NT2/D1 (cell line): ENCODE results near the gene FHOD3.

Source experiments
- SUZ12 ChIP-seq: IDR thresholded peaks from 2 replicates; pipeline ENCODE4 v1.6.1; 2011; ENCODE audit not compliant: insufficient read length, insufficient read depth; ENCODE audit errors: extremely low read depth
- ZNF274 ChIP-seq: IDR thresholded peaks from 2 replicates; pipeline ENCODE4 v1.6.1; 2011; ENCODE audit warnings: mild to moderate bottlenecking, low read depth, low read length

- TF ChIP-seq ZNF274 (no peak), SUZ12 (no peak)
Observed at GRCh38 chr18:36328916-36329315, 31.4 kb downstream of the FHOD3 start.
